GM21786 (cell line): Measurements from ENCODE around the gene ZNF441.
A peak's percentile ranks its signal among the peaks of the same experiment; 100 is the strongest.
"Not testable (repeated sequence)": the region's sequence is repeated elsewhere in the genome, so short reads cannot be mapped to it uniquely, and the experiment has no call there.

ENCODE experiments used
- ATAC-seq: cut with Tn5 transposase; IDR thresholded peaks from one replicate; pipeline ENCODE4 v1.9.1; 2021; ENCODE audit not compliant: unreplicated experiment

Gene ZNF441

DNA sequence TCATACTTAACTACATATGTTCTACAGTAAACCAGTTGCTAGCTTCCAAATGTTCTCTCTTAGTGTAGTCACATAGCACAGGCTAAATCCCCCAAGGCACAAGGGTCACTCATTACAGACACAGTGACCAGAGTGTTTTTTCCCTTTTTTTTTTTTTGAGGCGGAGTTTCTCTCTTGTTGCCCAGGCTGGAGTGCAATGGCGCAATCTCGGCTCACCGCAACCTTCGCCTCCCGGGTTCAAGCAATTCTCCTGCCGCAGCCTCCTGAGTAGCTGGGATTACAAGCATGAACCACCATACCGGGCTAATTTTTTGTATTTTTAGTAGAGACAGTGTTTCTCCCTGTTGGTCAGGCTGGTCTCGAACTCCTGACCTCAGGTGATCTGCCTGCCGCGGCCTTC is 9.9 kb downstream of the ZNF441 start:
- not testable (repeated sequence) for ATAC-seq

DNA sequence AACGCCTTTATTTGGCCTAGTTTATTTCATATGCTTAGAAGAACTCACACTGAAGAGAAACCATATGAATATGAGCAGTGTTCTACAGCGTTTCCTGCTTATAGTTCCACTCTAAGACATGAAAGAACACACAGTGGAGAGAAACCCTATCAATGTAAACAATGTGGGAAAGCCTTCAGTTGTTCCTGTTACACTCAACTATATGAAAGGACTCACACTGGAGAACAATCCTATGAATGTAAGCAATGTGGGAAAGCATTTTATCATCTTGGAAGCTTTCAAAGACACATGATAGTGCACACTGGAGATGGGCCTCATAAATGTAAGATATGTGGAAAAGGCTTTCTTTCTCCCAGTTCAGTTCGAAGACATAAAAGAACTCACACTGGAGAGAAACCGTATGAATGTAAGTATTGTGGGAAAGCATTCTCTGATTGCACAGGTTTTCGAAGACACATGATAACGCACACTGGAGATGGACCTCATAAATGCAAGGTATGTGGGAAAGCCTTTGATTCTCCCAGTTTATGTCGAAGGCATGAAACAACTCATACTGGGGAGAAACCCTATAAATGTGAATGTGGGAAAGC is 13.7 kb downstream of the ZNF441 start:
- no peak for ATAC-seq

DNA sequence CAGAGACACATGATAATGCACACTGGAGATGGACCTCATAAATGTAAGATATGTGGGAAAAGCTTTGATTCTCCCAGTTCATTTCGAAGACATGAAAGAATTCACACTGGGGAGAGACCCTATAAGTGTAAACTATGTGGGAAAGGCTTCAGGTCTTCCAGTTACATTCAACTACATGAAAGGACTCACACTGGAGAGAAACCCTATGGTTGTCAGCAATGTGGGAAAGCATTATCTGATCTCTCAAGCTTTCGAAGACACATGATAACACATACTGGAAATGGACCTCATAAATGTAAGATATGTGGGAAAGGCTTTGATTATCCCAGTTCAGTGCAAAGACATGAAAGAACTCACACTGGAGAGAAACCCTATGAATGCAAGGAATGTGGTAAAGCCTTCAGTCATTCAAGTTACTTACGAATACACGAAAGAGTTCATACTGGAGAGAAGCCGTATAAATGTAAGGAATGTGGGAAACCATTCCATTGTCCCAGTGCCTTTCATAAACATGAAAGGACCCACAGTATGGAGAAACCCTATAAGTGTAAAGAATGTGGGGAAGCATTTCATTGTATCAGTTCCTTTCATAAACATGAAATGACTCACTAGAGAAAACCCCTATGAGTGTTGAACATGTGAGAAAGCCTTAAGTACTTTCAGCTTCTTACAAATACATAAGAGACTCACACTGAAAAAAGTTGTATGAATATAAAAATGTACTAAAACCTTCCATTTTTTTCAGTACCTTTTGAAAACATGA is 14.7 kb downstream of the ZNF441 start:
- ATAC-seq: no peak

DNA sequence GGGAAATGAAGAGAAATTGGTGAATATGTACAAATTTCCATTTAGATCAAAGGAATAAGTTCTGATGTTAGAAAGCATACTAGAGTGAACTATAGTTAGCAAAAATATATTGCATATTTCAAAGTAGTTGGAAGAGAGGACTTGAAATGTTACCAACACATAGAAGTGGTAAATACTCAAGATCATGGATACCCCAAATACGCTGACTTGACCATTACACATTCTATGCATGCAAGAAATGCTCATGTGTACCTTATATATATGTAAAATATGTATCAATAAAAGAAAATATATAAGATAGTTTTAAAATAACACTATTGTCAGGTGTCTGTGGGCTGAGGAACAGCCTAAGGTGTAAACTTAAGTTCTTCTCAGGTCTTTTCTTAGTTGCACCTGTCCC is 17.0 kb downstream of the ZNF441 start:
- no peak for ATAC-seq

DNA sequence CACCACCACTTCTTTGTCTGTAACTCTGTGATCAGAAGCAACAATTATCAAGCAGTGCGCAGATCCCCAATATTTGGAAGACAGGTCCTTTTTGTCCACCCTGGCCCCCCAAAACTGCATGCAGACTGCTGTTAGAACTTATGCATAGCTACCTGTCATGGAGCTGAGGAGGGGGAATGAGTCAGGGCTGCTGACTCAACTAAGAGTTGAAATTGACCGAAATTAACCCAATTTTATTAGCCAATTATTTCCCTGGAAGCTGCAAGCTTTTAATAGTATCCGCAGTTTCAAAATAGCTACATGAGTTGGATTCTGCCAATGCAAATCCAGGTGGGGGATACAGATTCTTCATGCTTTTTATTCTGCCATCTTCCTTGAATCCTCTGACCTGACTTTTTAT is 17.6 kb downstream of the ZNF441 start:
- ATAC-seq: no peak

DNA sequence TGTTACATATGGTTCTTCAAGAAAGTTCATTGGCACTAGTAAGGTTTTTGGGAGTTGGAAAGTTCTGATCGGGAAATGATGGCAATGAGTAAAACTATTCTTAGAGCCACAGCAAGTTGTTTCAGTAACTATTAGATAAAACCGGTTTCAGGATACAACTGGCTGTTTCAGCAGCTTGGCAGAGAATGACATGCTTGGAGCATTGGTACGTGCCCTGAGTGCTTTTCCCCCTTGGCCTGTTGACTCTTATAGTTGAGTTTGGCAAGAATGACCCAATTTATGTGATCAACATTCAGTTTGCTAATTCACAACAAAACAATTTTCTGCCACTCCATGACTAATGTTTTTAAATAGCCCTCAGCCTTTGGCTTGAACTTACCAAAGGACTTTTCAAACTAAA is 20.7 kb downstream of the ZNF441 start:
- ATAC-seq: no peak

DNA sequence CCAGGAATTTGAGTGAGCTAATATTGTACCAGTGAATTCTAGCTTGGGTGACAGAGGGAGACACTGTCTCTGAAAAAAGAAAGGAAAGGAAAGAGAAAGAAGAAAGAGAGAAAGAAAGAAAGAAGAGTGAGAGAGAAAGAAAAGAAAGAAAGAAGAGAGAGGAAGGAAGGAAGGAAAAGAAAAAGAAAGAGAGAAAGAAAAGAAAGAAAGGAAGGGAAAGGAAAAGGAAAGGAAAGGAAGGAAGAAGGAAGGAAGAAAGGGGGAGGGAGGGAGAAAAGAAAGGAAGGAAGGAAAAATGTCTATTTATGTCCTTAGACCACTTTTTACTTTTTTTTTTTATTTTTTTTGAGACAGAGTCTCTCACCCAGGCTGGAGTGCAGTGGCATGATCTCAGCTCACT is 26.1 kb downstream of the ZNF441 start:
- ATAC-seq: no peak

DNA sequence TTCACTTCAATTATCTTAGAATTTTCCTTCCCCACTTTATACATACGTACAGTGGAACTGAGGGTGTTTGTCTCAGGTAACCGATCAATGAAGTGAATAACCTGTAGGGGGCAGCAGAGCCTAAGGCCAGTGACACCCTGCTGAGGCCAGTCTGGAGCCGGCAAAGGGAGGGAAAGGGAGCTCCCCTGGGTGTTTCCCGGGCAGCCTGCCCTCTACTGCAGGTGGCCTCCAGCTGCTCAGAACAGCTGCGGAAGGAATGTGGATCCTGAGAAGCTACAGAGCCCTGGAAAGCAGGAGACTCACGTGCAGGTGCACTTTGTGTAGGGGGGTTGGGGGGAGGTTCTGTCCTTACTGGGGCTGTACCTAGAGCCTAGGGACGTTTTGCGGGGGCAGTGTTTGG is 30.7 kb downstream of the ZNF441 start:
- ATAC-seq: no peak

DNA sequence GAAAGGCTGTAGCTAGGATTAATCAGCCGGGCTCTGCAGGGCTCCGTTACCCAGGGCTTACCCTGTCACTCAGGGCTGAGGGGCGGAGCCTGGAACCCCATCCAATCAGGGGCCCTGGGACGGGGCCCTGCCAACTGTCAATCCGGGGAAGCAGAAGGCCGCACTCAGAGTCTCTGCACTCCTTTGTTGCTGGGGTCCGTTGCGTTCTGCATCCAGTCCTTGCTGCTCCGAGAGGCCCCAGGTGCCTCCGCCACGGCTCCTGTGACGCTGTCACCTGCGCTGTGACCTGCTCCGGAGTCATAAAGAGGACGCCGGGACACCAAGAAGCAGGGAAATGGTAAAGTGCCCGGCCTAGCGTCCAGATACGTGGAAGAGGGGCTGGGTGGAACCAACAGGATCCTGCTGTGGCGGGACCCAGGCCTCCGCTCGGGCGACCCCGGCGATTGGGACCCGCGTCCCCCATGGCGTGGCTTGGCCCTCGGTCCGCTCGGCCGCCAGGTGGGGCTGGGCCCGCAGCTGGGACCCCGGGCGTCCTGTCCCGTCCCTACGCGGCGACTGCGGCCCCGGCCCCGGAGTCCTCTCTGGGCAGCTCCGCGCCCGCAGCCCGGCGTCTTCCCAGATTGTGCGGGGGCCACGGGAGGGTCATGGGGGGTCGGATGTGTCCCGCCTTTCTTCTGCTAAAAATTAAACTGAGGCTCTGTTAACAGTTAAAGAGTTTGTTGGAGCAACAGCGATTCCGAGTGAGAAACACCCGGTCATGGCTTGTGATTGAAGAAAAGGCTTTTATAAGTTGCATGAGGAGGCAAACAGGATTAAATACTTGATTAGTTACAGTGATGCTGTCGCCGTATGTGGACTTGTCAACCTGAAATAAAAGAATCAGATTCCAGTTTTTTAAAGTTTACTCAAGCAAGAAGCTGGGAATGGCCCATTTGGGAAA is 31.9 kb downstream of the ZNF441 start, which contains the start of gene ZNF491:
TSS of gene ZNF491 (plus strand) at position 133 of the 940 bp plus-strand sequence. CDS start 7,431 bp downstream, outside the sequence.
- ATAC-seq: peak; percentile 96

DNA sequence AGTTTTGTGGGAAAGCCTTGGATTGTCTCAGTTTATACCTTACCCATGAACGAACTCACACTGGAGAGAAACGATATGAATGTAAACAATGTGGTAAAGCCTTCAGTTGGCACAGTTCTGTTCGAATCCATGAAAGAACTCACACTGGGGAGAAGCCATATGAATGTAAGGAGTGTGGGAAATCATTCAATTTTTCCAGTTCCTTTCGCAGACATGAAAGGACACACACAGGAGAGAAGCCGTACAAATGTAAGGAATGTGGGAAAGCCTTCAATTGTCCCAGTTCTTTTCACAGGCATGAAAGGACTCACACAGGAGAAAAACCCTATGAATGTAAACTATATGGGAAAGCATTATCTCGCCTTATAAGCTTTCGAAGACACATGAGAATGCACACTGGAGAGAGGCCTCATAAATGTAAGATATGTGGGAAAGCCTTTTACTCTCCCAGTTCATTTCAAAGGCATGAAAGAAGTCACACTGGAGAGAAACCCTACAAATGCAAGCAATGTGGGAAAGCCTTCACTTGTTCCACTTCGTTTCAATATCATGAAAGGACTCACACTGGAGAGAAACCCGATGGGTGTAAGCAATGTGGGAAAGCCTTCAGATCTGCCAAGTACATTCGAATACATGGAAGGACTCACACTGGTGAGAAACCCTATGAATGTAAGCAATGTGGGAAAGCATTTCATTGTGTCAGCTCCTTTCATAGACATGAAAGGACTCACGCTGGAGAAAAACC is 39.7 kb downstream of the ZNF441 start:
- no peak for ATAC-seq

DNA sequence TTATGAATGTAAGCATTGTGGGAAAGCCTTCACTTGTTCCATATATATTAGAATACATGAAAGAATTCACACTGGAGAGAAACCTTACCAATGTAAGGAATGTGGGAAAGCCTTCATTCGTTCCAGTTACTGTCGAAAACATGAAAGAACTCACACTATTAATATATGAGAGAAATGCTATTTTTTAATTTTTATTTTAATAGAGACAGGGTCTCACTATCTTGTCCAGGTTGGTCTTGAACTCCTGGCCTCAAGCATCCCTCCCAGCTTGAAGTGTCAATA is 40.2 kb downstream of the ZNF441 start:
- ATAC-seq: no peak

DNA sequence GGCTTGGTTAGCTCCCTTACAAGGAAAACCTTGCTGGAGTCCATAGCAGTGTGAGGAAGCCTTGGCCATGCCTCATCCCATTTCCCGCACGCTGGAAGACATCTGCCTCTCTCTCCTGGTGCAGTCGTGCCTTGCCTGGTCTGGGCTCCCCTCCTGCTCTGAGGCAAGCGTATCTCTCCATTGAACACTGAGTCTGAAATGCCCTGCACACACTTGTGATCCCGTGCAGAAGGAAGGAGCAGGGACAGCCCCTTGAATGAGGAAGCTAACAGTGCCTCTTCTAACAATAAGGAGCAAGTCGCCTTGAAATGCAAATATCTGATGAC is 46.9 kb downstream of the ZNF441 start:
- ATAC-seq: peak; percentile 34

DNA sequence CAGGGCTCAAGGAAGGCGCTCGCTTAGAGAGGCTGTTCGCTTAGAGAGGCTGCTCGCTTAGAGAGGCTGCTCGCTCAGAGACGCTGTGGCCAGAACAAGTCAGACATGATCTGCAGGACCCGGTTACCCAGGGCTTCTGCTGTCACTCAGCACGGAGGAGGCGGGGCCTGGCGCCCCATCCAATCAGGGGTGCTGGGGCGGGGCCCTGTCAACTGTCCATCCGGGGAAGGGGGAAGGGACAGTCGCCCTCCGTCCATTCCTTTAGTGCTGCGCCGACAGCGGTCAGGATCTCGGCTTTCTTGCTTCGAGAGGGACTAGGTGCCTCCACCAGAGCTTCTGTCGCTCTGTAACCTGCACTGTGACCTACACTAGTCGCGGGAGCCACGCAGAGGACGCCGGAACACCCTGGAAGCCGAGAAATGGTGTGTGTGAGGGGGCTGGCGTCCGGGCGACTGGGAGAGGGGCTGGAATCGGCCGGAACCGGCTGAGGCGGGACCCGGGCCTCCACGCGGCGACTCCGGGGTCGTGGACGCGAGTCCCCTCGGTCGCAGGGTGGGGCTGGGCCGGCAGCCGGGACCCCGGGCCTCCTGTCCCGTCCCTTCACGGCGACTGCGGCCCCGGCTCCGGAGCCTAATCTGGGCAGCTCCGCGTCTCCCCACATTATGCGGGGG is 47.4 kb downstream of the ZNF441 start, which contains the start of gene ZNF440:
TSS of gene ZNF440 (plus strand) at position 245 of the 671 bp plus-strand sequence. CDS start at position 420, 175 bp downstream.
- ATAC-seq: peak; percentile 98

DNA sequence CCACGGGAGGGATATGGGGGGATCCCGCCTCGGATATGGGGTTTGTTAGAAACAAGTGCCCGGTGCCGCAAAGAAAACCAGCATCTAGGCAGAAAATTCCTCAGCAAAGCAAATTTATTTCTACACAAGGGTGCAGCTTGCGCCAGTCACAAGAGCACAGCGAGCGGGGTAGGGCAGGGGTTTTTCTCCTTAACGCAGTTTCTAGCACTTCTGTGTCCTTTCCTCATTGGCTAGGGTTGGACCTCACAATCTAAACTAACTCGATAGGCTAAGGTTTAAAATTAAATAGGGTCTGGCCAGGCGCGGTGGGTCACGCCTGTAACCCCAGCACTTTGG is 47.9 kb downstream of the ZNF441 start:
- no peak for ATAC-seq

DNA sequence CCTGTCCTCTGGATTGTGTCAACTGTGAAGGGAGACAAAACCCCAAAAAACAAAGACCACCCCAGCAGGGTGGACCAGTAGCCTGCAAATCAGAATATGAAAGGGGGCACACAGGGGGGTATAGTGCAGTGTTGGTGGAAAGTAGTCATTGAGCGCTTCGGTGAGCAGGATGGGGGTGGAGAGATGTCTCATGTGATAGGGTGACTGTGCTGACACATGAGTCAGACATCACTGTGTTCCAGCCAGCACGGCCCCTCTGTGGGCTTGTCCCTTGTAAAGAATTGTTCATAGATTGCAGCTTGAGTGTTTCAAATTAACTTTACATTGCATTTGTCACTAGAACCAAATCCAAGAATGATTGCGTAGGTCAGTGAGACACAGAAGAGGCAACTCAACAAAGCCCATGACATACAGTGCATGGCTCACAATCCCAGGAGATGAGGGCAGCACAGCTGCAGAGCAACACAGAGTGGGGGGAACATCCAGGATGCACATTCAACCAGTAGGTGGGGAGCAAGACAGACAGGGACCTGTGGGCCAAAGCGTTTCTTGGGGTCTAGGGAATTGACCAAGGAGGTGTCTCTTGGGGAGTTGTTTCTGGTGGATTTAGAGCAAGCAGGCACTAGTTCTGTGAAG is 54.8 kb downstream of the ZNF441 start:
- ATAC-seq: no peak

DNA sequence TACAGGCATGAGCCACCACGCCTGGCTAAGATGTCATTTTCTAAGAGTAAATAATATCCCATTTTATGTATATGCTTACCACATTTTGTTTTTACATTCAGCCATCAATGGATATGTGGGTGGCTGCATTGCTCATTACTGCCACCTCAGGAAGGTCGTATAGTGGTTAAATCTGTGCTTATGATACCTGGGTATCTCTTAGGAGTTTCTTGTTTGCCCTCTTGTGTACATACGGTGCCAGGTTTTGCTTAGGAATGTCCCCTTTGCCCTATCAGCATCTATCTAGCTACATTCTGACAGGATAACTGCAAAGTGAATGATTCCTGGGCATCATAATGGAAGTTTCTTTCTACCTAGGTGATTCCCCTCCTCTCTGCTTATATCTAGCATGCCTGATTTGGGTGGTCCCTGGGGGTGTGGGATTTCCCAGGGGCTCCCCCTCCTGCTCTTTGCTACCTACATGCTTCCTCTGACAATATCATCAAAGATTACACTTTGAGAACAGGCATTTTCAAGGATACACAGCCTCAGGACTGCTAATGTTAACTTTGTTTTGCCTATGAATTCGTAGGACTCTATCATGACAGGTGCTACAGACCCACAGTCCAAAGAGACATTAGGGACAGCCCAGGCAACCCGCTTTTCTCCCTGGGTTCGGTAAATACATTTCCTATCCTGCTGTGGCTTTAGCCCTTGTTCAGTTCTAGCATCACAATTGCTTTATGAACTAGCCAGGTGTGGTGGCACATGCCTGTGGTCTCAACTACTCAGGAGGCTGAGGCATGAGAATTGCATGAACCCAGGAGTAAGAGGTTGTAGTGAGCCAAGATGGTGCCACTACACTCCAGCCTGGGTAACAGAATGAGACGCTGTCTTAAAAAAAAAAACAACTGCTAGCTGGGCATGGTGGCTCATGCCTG is 62.4 kb downstream of the ZNF441 start:
- not testable (repeated sequence) for ATAC-seq

DNA sequence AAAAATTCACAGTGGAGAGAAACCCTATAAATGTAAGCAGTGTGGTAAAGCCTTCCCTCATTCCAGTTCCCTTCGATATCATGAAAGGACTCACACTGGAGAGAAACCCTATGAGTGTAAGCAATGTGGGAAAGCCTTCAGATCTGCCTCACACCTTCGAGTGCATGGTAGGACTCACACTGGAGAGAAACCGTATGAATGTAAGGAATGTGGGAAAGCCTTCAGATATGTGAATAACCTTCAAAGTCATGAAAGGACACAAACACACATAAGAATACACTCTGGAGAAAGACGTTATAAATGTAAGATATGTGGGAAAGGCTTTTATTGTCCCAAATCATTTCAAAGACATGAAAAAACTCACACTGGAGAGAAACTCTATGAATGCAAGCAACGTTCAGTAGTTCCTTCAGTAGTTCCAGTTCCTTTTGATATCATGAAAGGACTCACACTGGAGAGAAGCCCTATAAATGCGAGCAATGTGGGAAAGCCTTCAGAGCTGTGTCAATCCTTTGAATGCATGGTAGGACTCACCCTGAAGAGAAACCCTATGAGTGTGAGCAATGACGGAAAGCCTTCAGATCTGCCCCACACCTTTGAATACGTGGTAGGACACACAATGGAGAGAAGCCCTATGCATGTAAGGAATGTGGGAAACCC is 65.6 kb downstream of the ZNF441 start:
- no peak for ATAC-seq

DNA sequence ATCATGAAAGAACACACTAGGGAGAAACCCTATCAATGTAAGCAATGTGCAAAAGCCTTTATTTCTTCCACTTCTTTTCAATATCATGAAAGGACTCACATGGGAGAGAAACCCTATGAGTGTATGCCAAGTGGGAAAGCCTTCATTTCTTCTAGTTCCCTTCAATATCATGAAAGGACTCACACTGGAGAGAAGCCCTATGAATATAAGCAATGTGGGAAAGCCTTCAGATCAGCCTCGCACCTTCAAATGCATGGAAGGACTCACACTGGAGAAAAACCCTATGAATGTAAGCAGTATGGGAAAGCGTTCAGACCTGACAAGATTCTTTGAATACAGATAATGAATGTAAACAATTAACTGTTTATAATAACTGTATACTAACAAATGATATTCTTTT is 66.7 kb downstream of the ZNF441 start:
- no peak for ATAC-seq
